Measurements from ENCODE around the gene FER. TPM values are rescaled to one million over a fixed set of nuclear protein-coding genes. Genes with fewer than 3 reads are reported as not detected.

Gene FER
- total and polyA plus RNA-seq, 2 of the 8 experiments (the other 6 are each of a cell fraction or from before 2014, with no cell fraction given) = 1.3 to 15.8 TPM

GRCh38 chr5:109038209-109038840 lies 290.6 kb downstream of the FER start:
- ChIA-PET CTCF (ENCODE audit: partially characterized antibody) (no interaction called here), POLR2A (ENCODE audit: partially characterized antibody) (no interaction called here)
- no peak overlapping the region for H3K23ac ChIP-seq (ENCODE audit: insufficient read length)
- no peaks in the 10 kb centered on the region for H3K27me3 ChIP-seq (replicated peaks in 1 of 4; ENCODE audit: control insufficient read depth in 3 of 4, extremely low read depth in 1 of 4, insufficient read depth in 3 of 4, low read length in 3 of 4)
- no peak overlapping the region for H3K27ac ChIP-seq (ENCODE audit: low read depth, low read length)
- H3K23me2 ChIP-seq (ENCODE audit: low read depth, low read length) = no peaks in the 10 kb centered on the region
- H4K5ac ChIP-seq (ENCODE audit: insufficient read length, low read depth, low read length) = no peak overlapping the region
- H3K4me3 ChIP-seq (ENCODE audit: extremely low read depth in 1 of 4, insufficient read depth in 2 of 4, low read depth in 3 of 4, low read length in 4 of 4) = no peak overlapping the region
- H4K8ac ChIP-seq (ENCODE audit: extremely low read depth, insufficient read depth, low read length) = no peak overlapping the region
- 89% methylated on average over 2 of the region's 2 CpGs; no CpG with 5 or more reads in 1 of the 2 experiments for WGBS, 2 experiments (ENCODE audit: extremely low coverage in 1 of 2, insufficient coverage in 1 of 2, insufficient read length in 1 of 2, insufficient replicate concordance in 2 of 2, low coverage in 1 of 2, low lambda C conversion rate in 2 of 2, missing lambda C conversion rate in 1 of 2)
- no peak overlapping the region for H3K4me2 ChIP-seq (ENCODE audit: insufficient read depth in 1 of 2, low read depth in 2 of 2, low read length in 2 of 2)
- no peak overlapping the region for H2BK12ac ChIP-seq (ENCODE audit: low read depth, low read length)
- TF ChIP-seq E2F6 (IDR thresholded peaks at IDR 0.05) (no peak), BCL11A (IDR thresholded peaks at IDR 0.05; ENCODE audit: low read depth in 2 of 2, low read length in 2 of 2) (no peak), ZNF274 (IDR thresholded peaks at IDR 0.05; ENCODE audit: borderline replicate concordance, extremely low read depth, low read length) (no peak), SUZ12 (IDR thresholded peaks at IDR 0.05; ENCODE audit: low read length) (no peak), MAX (IDR thresholded peaks at IDR 0.05) (no peak), KDM4A (IDR thresholded peaks at IDR 0.05; ENCODE audit: low read depth, low read length, severe bottlenecking) (no peak), HDAC2 (IDR thresholded peaks at IDR 0.05; ENCODE audit: borderline replicate concordance in 1 of 2, low read depth in 2 of 2, low read length in 2 of 2) (no peak)
- no peak overlapping the region for H3K56ac ChIP-seq (replicated peaks; ENCODE audit: insufficient read length, low read depth, low read length)
- no peaks in the 10 kb centered on the region for H3K79me1 ChIP-seq (ENCODE audit: low read depth, low read length)
- no peak overlapping the region for H3K18ac ChIP-seq (ENCODE audit: extremely low read depth, low read length)
- no peak overlapping the region for H3K14ac ChIP-seq (ENCODE audit: insufficient read length)
- H3K79me2 ChIP-seq (ENCODE audit: control insufficient read depth in 1 of 2, insufficient read depth in 2 of 2, low read length in 2 of 2) = no peaks in the 10 kb centered on the region
- no peak overlapping the region for H2AFZ ChIP-seq (ENCODE audit: low read length)
- DNase-seq (ENCODE audit: low read depth in 1 of 2, low spot score in 2 of 2) = no peak
- no peak overlapping the region for H2BK120ac ChIP-seq (replicated peaks; ENCODE audit: low read depth, low read length)
- no peak overlapping the region for H2BK20ac ChIP-seq (ENCODE audit: low read length)
- no peaks in the 10 kb centered on the region for H3K4me1 ChIP-seq (replicated peaks in 1 of 4; ENCODE audit: control insufficient read depth in 3 of 4, insufficient read depth in 4 of 4, low read length in 3 of 4)
- no peak overlapping the region for H3K4ac ChIP-seq (replicated peaks; ENCODE audit: insufficient read length, low read depth, low read length)
- no peak overlapping the region for H3K9ac ChIP-seq (replicated peaks in 1 of 4; ENCODE audit: extremely low read depth in 1 of 4, low read depth in 3 of 4, low read length in 3 of 4)
- H4K91ac ChIP-seq (replicated peaks; ENCODE audit: insufficient read length, low read length) = no peak overlapping the region
- no peak overlapping the region for H2BK15ac ChIP-seq (ENCODE audit: low read length)
- no peaks in the 10 kb centered on the region for H4K20me1 ChIP-seq (replicated peaks in 1 of 2; ENCODE audit: control insufficient read depth in 1 of 2, insufficient read depth in 2 of 2, low read length in 2 of 2)
- no peak overlapping the region for H2AK5ac ChIP-seq (ENCODE audit: low read depth, low read length)
- no peak overlapping the region for H2BK5ac ChIP-seq (ENCODE audit: low read depth, low read length)
- H3K36me3 ChIP-seq (ENCODE audit: control insufficient read depth in 2 of 4, insufficient read depth in 4 of 4, low read length in 3 of 4) = no peaks in the 10 kb centered on the region
- H3K9me3 ChIP-seq (ENCODE audit: insufficient read depth in 2 of 2, low read depth in 1 of 2, low read length in 1 of 2) = no peaks in the 10 kb centered on the region
- no peak for FAIRE-seq
